A549 (cell line): ENCODE measurements around the gene SPP2. TPM values are rescaled to one million over a fixed set of nuclear protein-coding genes. Genes with fewer than 3 reads are reported as not detected.

Source experiments
- ATAC-seq, 2 experiments: fragments of 200-7000 bp in 1 of 2; fragments of >200 bp in 1 of 2; cut with Nextera tagmentation in 1 of 2; cut with Tn5 transposase in 1 of 2; 3 replicates each; pipeline versions ENCODE4 v1.8.0 to v1.9.1; 2018 to 2020; ENCODE audit warnings: mild to moderate bottlenecking in 1 of 2, moderate library complexity in 1 of 2
- CTCF ChIA-PET: fragments of 300-600 bp; sonication (Branson Sonifier 250); formaldehyde crosslinking; extraction: SDS; loops from one replicate; lab custom pipeline; 2021; ENCODE audit warnings: antibody characterized with exemption, inconsistent platforms; lab: Yijun Ruan, JAX
- POLR2A ChIA-PET: fragments of 350-600 bp; formaldehyde crosslinking; extraction: SDS; loops from one replicate; lab custom pipeline; 2021; ENCODE audit warnings: antibody characterized with exemption, inconsistent platforms; lab: Yijun Ruan, JAX
- DNase-seq, 2 experiments: peaks; one replicate each; pipeline versions ENCODE4 v3.0.0 to v3.0.0-alpha.2; 2011 to 2016; ENCODE audit warnings: low read depth in 1 of 2, low spot score in 1 of 2
- FAIRE-seq: peaks from 2 replicates; lab custom pipeline; 2011; peaks lifted over from hg19 to GRCh38; lab: Jason Lieb, UNC
- H3K27ac ChIP-seq, 2 experiments: fragments of >200 bp; sonication (Bioruptor Twin); formaldehyde crosslinking; 3 replicates each; pipeline ENCODE4 v1.5.1; 2016 to 2017
- H3K4me1 ChIP-seq: fragments of >200 bp; sonication (Bioruptor Twin); formaldehyde crosslinking; 3 replicates; pipeline ENCODE4 v1.6.1; 2016
- H3K4me2 ChIP-seq: fragments of >200 bp; sonication (Bioruptor Twin); formaldehyde crosslinking; 3 replicates; pipeline ENCODE4 v1.6.1; 2016
- H3K4me3 ChIP-seq: fragments of >200 bp; sonication (Bioruptor Twin); formaldehyde crosslinking; 3 replicates; pipeline ENCODE4 v1.5.1; 2016
- H3K9me3 ChIP-seq: fragments of >200 bp; sonication (Bioruptor Twin); formaldehyde crosslinking; 3 replicates; pipeline ENCODE4 v1.6.1; 2016
- ATOH8 ChIP-seq: fragments of 250-450 bp; sonication (Bioruptor Pico); IDR thresholded peaks from 2 replicates; pipeline ENCODE4 v1.5.0; 2020; ENCODE audit warnings: low read depth, mild to moderate bottlenecking, moderate library complexity
- BHLHE40 ChIP-seq: IDR thresholded peaks from 2 replicates; pipeline ENCODE4 v1.6.1; 2012; ENCODE audit warnings: low read depth, low read length, inconsistent platforms
- CBX8 ChIP-seq: fragments of 200-600 bp; sonication (generic); IDR thresholded peaks from 2 replicates; pipeline ENCODE4 v1.6.1; 2016
- CEBPB ChIP-seq, 2 experiments: fragments of >200 bp in 1 of 2; sonication (Bioruptor Twin) in 1 of 2; formaldehyde crosslinking in 1 of 2; IDR thresholded peaks; 2 replicates each; pipeline ENCODE4 v1.6.1; 2012 to 2016
- CHD2 ChIP-seq: fragments of 150-350 bp; IDR thresholded peaks from 2 replicates; pipeline ENCODE4 v1.6.1; 2014; ENCODE audit warnings: low read length; ENCODE audit not compliant: partially characterized antibody
- CHD4 ChIP-seq: fragments of 200-600 bp; sonication (generic); IDR thresholded peaks from 2 replicates; pipeline ENCODE4 v1.6.1; 2016; ENCODE audit warnings: antibody characterized with exemption, mild to moderate bottlenecking, borderline replicate concordance
- EHF ChIP-seq: fragments of 250-450 bp; sonication (Bioruptor Pico); IDR thresholded peaks from 2 replicates; pipeline ENCODE4 v1.5.0; 2020; ENCODE audit warnings: mild to moderate bottlenecking
- EP300 ChIP-seq, 2 experiments: fragments of >200 bp; sonication (Bioruptor Twin); formaldehyde crosslinking; IDR thresholded peaks; 2 replicates in 1 of 2; 3 replicates in 1 of 2; pipeline ENCODE4 v1.6.1; 2016 to 2017
- ESRRA ChIP-seq: fragments of 150-350 bp; IDR thresholded peaks from 2 replicates; pipeline ENCODE4 v1.6.1; 2014; ENCODE audit warnings: mild to moderate bottlenecking, low read length, borderline replicate concordance
- GATA3 ChIP-seq: IDR thresholded peaks from 2 replicates; pipeline ENCODE4 v1.6.1; 2012; ENCODE audit warnings: borderline replicate concordance
- HES2 ChIP-seq: fragments of >200 bp; sonication (Bioruptor Twin); formaldehyde crosslinking; IDR thresholded peaks from 2 replicates; pipeline ENCODE4 v1.6.1; 2016
- HEYL ChIP-seq: fragments of 250-450 bp; sonication (Bioruptor Pico); IDR thresholded peaks from 2 replicates; pipeline ENCODE4 v1.8.0; 2021; ENCODE audit warnings: mild to moderate bottlenecking, moderate library complexity
- HMGXB4 ChIP-seq: fragments of 250-450 bp; sonication (Bioruptor Pico); IDR thresholded peaks from 2 replicates; pipeline ENCODE4 v1.5.0; 2021; ENCODE audit warnings: mild to moderate bottlenecking, moderate library complexity, borderline replicate concordance
- JUN ChIP-seq, 2 experiments: fragments of >200 bp; sonication (Bioruptor Twin); formaldehyde crosslinking; IDR thresholded peaks; 2 replicates in 1 of 2; 3 replicates in 1 of 2; pipeline ENCODE4 v1.6.1; 2016 to 2017
- KDM1A ChIP-seq: fragments of 200-600 bp; sonication (generic); IDR thresholded peaks from 2 replicates; pipeline ENCODE4 v1.6.1; 2016; ENCODE audit warnings: low read depth, mild to moderate bottlenecking
- KDM5A ChIP-seq: fragments of 200-600 bp; sonication (generic); IDR thresholded peaks from 2 replicates; pipeline ENCODE4 v1.6.1; 2016; ENCODE audit warnings: antibody characterized with exemption, mild to moderate bottlenecking
- MAFK ChIP-seq: fragments of 450-650 bp; IDR thresholded peaks from 2 replicates; pipeline ENCODE4 v1.6.1; 2014; ENCODE audit not compliant: partially characterized antibody
- MAZ ChIP-seq: fragments of 150-350 bp; IDR thresholded peaks from 2 replicates; pipeline ENCODE4 v1.6.1; 2014; ENCODE audit warnings: antibody characterized with exemption, low read depth, low read length, borderline replicate concordance
- NR3C1 ChIP-seq: fragments of >200 bp; sonication (Bioruptor Twin); formaldehyde crosslinking; IDR thresholded peaks from 3 replicates; pipeline ENCODE4 v1.6.1; 2017
- PBX3 ChIP-seq: IDR thresholded peaks from 2 replicates; pipeline ENCODE4 v1.6.1; 2012
- POLR2AphosphoS2 ChIP-seq: conservative IDR thresholded peaks from 2 replicates; pipeline ENCODE4 v1.6.1; 2012; ENCODE audit warnings: low read length, improper control_type of control experiment, inconsistent platforms
- RAD21 ChIP-seq, 2 experiments: fragments of >200 bp in 1 of 2; sonication (Bioruptor Twin) in 1 of 2; formaldehyde crosslinking in 1 of 2; IDR thresholded peaks in 1 of 2; conservative IDR thresholded peaks in 1 of 2; 2 replicates in 1 of 2; 3 replicates in 1 of 2; pipeline ENCODE4 v1.6.1; 2012 to 2018; ENCODE audit warnings: inconsistent platforms in 1 of 2
- RARB ChIP-seq: fragments of 250-450 bp; sonication (Bioruptor Pico); IDR thresholded peaks from 2 replicates; pipeline ENCODE4 v1.8.0; 2021; ENCODE audit warnings: mild to moderate bottlenecking, moderate library complexity
- RCOR1 ChIP-seq: fragments of 150-350 bp; IDR thresholded peaks from 2 replicates; pipeline ENCODE4 v1.6.1; 2014; ENCODE audit warnings: antibody characterized with exemption, low read length, low read depth
- REST ChIP-seq: fragments of 200-600 bp; sonication (generic); IDR thresholded peaks from 2 replicates; pipeline ENCODE4 v1.6.1; 2016; ENCODE audit warnings: antibody characterized with exemption, mild to moderate bottlenecking, moderate library complexity
- RNF2 ChIP-seq: fragments of 200-600 bp; sonication (generic); IDR thresholded peaks from 2 replicates; pipeline ENCODE4 v1.6.1; 2016; ENCODE audit warnings: low read depth, mild to moderate bottlenecking, antibody characterized with exemption, moderate library complexity, borderline replicate concordance
- TFCP2L1 ChIP-seq: fragments of 250-450 bp; sonication (Bioruptor Pico); IDR thresholded peaks from 2 replicates; pipeline ENCODE4 v1.5.0; 2021; ENCODE audit warnings: mild to moderate bottlenecking
- TP53 ChIP-seq: fragments of 250-450 bp; sonication (Bioruptor Pico); IDR thresholded peaks from 2 replicates; pipeline ENCODE4 v1.5.0; 2021; ENCODE audit warnings: mild to moderate bottlenecking, moderate library complexity
- ZC3H11A ChIP-seq: fragments of 450-650 bp; IDR thresholded peaks from 2 replicates; pipeline ENCODE4 v1.6.1; 2014; ENCODE audit warnings: antibody characterized with exemption, mild to moderate bottlenecking
- WGBS: methylation state at CpG from one replicate; pipeline ENCODE4 v1.1.6; 2017; ENCODE audit errors: missing lambda C conversion rate; 5-methylcytosine and 5-hydroxymethylcytosine counted together
- polyA plus RNA-seq, 4 experiments: library from polyadenylated mRNA; depleted of rRNA in 3 of 4; stranded (reverse); fragments of >200 nt; fragmentation: RNase III in 1 of 4; extraction: RNeasy Plus Mini Kit Qiagen cat#74134 plus additional on column Dnase treatment in 1 of 4; gene quantifications; 2 replicates in 3 of 4; 3 replicates in 1 of 4; pipeline ENCODE4 v1.2.3, GENCODE V29; 2011 to 2017

Gene SPP2
- polyA plus RNA-seq, 2 of the 4 experiments (the other 2 are of a cell fraction), result not detected

GRCh38 chr2:234071664-234072063 lies 21.2 kb downstream of the SPP2 start:
- FAIRE-seq (no peak), DNase-seq (no peak), ATAC-seq (no peak)
- Histone ChIP-seq H3K4me2 (no peak overlapping the region), H3K9me3 (peaks cover 9% of the 10 kb centered on the region; the same call in 2 of the 3 replicates), H3K4me3 (no peak overlapping the region), H3K4me1 (no peaks in the 10 kb centered on the region)
- CTCF ChIA-PET, result interaction anchor here (0.6 to 0.9 kb wide), 3 partner anchors 47 to 59 kb away, joined by 3 to 4 read pairs (median 3); no protein-coding TSS in a partner anchor
- no peak for TF ChIP-seq EHF
- no peak for TF ChIP-seq CEBPB (IDR thresholded peaks at IDR 0.05)
- no peak for TF ChIP-seq RCOR1
- TF ChIP-seq RAD21 (conservative IDR thresholded peaks at IDR 0.05 in 1 of 2, IDR thresholded peaks at IDR 0.05 in 1 of 2), result no peak
- no peak for TF ChIP-seq POLR2AphosphoS2
- TF ChIP-seq MAFK, result no peak
- no peak for TF ChIP-seq ATOH8 (CRISPR knock-in tag)
- TF ChIP-seq HEYL, result no peak
- TF ChIP-seq HES2, result no peak
- no peak for TF ChIP-seq KDM5A
- no peak for TF ChIP-seq BHLHE40
- TF ChIP-seq KDM1A, result no peak
- no peak for TF ChIP-seq RNF2
- TF ChIP-seq JUN (IDR thresholded peaks at IDR 0.05), result no peak
- TF ChIP-seq CHD2, result no peak
- no peak for TF ChIP-seq MAZ
- TF ChIP-seq CHD4, result no peak
- TF ChIP-seq TFCP2L1, result no peak
- TF ChIP-seq, all 56 proteins: peak for 0
- no peak overlapping the region for H3K27ac ChIP-seq
- POLR2A ChIA-PET, result interaction anchor here (0.6 kb wide), 1 partner anchor 880 kb away, joined by 7 read pairs; the partner anchor contains the start of gene SH3BP4
- 79% methylated on average over 3 of the region's 3 CpGs for WGBS

GRCh38 chr2:234072454-234072853 lies 22.0 kb downstream of the SPP2 start:
- no peak for FAIRE-seq
- DNase-seq, result no peak
- 83% methylated on average over 4 of the region's 4 CpGs for WGBS
- POLR2A ChIA-PET, result no interaction called here
- Histone ChIP-seq H3K4me3 (no peak overlapping the region), H3K4me2 (no peak overlapping the region), H3K27ac (no peak overlapping the region), H3K9me3 (peaks cover 9% of the 10 kb centered on the region; the same call in 2 of the 3 replicates), H3K4me1 (no peaks in the 10 kb centered on the region)
- CTCF ChIA-PET, result interaction anchor here (0.6 to 1.5 kb wide), 3 partner anchors 58 to 1310 kb away, joined by 3 to 4 read pairs (median 3); no protein-coding TSS in a partner anchor
- no peak for ATAC-seq
- TF ChIP-seq REST (no peak), RARB (no peak), MAZ (no peak), HES2 (no peak), EP300 (IDR thresholded peaks at IDR 0.05) (no peak), PBX3 (no peak), ESRRA (no peak), CHD4 (no peak), TP53 (CRISPR knock-in tag) (no peak), GATA3 (no peak), BHLHE40 (no peak), CBX8 (no peak), HMGXB4 (CRISPR knock-in tag) (no peak), ZC3H11A (no peak), KDM1A (no peak), NR3C1 (no peak), TFCP2L1 (no peak)
